ENCODE data around the gene XPR1.

Gene XPR1

DNA sequence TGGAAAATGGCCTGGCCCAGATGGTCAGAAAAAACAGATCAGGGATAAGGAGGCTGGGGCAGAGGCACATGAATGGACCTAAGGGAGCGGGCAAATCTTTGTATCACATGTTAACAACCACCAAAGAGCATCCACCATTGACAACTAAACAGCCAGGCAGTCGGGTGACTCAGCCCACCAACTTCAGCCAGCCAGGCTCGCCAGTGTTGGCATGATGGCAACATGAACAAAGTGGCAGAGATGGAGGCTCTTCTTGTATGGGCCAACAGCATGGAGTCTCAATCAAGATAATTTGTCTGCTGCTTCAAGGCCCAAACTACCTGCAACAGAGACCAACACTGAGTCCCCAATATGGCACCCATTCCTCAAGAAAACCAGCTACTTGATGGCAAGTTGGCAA is 264.3 kb downstream of the XPR1 start:
- DNase-seq: no peak

DNA sequence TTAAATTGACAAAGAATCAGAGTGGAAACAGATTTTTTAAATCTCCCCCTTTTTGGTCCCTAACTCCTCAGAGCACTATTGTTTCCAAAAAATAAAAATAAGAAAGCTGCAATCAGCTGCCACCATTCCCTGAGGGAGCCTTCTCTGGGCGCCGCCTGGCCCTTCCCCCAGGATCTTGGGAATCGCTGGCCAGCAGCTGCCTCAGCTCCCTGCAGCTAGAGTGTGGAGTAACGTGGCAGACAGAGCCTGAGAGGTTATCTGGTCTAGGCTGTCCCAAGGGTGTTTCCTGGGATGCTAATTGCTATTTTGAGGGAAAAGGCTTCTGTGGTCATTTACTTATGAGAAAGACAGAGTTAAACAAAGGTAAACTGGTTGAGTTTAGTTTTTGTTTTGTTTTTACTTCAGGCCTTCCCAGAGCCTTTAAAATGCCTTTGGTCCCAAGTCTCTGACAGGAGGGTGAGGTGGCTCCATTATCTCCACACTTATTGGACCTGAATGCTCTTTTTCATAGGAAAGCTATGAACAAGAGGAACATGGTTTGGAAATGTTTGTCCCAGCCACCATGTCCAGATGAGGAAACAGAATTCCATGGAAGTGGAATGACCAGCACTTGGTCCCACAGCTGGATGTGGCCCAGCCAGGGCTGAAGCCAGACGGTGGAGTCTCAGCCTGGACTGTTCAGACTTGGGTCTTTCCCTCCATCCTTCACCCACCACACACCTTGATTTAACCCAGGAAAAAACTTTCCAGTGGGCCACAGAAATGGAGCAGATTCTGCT is 266.8 kb downstream of the XPR1 start:
- DNase-seq: no peak

DNA sequence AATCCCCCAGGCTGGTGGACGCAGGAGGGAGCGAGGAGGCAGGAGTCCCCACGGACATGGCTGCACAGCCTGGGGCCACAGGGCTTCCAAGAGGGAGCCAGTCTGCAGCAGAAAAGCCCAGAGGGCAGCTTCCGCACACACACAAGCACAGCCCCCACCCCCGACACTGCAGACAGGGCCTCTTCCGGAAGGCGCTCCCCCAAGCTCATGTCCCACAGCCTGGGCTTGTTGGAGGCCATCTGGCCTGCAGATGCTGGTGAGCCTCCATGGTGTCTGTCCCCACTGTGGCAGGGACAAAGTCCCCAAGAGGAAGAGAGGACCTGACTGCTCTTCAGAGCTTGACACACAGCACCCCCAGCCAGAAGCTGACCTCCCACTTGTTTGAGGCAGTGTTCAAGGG is 267.4 kb downstream of the XPR1 start:
- DNase-seq: no peak

DNA sequence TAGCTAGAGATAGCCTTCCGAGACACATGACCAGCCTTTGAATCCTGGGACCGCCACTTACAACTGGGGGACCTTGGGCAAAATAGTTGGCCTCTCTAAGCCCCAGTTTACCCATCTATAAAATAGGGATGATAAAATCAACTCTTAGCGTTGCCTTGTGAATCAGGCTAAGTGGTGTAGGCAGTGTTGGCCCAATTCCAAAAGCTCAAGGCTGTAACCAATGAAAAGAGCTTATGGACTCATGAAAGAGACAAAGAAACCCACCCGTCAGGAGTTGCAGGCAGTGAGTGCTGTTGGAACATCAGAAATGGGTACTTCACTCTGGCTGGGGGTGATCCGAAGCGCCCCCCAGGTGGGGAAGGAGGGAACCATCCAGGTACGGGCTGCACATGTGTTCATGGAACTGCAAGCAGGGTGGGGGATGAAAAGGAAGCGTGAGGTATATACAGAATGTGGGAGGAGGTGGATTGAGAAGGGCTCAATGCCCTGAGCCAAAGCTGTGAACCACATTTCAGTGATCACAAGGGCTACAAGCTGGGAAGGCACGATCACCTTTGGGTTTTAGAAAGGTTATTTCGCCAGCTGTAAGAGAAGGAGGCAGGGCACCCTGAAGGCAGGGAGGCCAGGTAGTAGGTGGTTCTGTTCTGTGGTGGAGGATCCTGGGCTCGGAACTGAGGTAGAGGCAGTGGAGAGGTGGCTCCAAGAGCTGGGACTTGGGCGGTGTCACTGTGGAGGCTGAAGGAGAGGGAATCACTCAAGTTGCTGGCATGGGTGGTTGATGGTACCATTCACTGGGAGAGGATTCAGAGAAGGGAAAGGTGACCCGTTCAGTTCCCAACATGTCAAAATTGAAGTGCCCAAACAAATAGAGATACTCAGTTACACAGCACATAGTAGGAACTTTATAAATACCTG is 269.5 kb downstream of the XPR1 start:
- no peak for DNase-seq

DNA sequence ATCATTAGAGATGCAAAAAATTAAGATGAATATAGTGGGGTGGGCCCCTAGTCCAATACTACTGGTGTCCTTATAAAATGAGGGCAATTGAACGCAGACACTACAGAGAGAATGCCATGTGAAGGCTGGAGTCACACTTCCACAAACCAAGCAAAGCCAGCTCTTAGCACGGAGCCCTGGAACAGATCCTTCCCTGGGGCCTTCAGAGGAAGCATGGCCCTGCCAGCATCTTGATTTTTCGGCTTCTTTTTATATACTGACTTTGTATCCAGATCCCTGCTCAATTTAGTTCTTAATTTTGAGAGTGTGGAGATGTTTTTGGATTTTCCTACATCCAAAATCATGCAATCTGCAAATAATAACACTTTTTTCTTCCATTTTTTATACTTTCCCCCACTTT is 270.7 kb downstream of the XPR1 start:
- DNase-seq: no peak

DNA sequence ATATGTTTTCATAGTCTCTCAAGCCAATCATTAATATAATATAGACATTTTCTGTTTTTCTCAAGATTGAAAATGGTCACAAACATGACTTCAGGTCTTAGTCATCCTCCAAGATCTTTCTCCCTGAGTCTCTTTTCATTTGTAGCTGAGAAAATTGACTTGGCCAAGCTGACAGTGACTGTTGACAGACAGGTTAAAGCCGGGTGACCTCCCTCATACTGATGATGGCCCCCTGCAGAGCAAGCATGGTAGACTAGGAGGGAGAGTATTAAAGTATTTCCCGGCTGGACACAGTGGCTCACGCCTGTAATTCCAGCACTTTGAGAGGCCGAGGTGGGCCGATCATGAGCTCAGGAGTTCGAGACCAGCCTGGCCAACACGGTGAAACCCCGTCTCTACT is 274.1 kb downstream of the XPR1 start:
- DNase-seq: no peak

DNA sequence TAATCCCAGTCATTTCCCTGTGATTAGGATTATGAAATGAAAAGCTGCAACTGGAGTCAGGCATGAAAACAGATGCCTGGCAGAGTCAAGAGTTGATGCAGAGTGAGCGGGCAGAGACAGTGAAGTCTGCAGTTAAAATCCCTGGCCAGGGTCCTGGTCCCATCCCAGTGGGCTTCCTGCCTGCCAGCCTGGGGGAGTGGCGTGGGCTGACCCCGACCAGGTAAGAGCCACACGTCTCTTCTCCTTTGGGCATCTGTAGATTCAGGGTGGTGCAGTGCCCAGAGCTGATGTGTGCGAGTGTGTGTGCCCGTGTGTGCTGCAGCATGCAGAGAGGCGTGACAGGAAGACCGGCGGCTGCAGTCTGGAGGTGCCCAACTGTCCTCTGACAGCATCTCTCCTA is 274.7 kb downstream of the XPR1 start:
- DNase-seq: no peak

DNA sequence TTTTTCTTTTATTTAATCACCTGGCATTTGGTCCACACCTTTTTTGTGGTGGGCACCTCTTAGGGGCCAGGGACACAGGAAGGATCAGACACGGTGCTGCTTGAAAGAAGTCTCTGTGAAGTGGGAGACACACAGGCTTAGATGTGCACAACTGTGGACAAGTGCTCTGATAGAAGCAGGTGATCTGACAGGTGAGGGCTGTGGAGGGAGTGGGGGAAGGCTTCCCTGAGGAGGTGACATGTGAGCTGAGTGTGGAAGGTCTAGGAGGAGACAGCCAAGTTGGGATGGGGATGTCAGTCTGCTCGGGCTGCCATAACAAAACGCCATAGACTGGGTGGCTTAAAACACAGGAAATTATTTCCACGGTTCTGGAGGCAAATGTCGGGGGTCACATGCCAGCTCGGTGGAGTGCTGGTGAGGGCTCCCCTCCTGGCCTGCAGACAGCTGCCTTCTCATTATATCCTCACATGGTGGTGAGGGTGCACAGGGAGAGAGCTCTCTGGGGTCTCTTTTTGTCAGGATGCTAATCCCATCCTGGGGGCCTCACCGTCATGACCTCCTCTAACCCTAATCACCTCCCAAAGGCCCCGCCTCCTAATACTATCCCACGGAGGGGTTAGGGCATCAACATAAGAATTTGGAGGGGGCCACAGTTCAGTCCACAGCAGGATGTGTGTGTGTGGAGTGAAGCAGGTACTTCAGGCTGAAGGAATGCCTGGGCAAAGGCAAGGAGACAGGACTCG is 275.7 kb downstream of the XPR1 start:
- DNase-seq: no peak

DNA sequence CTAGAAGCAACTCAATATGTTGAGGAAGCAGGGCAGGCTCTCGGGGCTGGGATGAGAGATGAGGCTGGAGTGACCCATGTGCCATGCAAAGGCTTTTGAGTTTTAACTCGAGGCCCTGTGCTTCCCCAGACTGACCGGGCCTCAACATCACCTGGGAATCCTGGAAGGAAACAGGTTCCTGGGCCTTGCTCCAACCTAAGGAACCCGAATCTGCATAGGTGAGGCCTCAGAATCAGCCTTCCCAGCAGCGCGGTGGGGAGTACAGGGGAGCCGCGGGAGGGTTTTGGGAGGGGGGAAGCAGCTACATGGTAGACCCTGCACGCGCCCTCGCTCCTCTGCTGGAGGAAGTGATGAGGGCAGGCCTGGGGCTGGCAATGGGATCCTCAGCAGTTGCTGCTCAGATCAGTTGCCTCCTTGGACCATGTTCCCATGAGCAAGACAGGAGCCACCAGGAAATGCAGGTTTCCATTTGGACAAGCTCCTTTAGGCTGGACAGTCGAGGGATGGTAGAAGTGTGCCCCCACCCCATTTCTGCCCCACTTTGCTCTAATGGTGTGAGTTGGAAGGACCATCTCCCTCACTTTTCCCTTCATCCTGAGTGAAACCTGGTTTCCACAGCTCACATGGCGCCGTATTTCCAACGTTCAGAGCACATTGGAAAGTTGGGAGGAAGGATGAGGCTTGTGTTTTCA is 276.4 kb downstream of the XPR1 start:
- DNase-seq: no peak

DNA sequence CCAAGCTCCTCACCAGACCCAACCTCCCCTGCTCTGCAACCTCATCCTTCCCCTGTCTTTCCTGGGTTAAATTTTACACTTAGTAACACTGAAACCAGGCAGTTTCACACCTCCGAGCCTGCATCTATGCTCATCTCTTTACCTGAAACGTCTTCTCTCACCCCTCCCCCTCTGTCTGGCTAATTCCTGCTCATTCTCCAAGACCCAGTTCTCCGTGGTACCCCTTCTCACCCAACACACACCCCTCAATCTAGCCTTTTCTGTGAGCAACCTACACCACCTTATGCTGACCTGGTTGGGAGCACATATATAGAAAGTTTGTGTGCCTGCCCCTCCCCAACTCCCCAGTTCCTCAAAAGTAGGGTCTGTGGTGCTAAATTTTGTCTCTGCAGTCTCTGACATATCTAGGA is 277.2 kb downstream of the XPR1 start:
- DNase-seq: no peak

DNA sequence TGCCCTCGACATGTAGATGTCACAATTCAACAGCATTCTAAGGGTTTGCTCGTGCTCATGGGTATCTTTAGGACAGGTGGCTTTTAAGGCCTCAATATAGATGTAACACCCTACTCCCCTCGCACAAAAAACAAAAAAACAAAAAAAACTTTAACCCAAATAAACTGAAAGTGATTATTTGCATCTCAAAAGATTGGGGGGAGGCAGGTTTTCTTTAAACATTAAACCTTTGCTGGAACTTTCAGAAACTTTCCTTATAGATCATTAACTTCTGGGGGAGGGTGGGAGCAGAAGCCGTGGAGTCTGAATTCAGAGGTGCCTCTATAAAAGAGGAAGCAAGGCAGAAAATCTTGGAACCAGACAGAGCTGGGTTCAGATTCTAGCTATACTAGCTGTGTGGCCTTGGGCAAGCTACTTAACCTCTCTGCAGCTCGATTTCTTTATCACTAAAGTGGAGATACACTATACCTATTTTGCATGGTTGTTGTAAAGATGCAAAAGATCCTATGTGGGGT is 277.7 kb downstream of the XPR1 start:
- no peak for DNase-seq

DNA sequence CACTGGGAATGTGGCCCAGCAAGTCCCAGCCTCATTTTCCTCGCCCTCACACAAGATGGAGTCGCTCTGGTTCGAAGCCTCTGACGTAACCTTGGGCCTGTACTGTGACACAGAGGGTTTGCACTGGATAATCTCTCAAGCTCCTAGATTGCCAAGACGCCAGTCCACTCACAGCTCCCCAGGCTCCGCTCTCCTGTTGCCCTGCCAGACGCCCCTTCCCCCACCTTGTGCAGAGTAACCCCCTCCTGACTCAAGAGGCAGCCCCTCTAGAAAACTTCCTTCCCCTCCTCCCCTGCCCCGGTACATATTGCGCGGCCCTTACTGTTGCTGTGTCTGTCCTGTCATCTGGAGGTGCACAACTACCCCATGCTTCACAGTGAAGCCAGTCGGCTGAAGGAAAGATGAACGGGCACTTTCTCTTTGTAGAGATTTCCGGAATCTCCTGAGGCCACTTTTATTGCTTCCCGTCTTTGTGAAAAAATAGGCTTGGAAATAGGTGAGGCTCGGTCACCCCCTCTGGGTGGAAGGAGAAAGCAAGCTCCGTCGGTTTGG is 279.9 kb downstream of the XPR1 start:
- DNase-seq: no peak

DNA sequence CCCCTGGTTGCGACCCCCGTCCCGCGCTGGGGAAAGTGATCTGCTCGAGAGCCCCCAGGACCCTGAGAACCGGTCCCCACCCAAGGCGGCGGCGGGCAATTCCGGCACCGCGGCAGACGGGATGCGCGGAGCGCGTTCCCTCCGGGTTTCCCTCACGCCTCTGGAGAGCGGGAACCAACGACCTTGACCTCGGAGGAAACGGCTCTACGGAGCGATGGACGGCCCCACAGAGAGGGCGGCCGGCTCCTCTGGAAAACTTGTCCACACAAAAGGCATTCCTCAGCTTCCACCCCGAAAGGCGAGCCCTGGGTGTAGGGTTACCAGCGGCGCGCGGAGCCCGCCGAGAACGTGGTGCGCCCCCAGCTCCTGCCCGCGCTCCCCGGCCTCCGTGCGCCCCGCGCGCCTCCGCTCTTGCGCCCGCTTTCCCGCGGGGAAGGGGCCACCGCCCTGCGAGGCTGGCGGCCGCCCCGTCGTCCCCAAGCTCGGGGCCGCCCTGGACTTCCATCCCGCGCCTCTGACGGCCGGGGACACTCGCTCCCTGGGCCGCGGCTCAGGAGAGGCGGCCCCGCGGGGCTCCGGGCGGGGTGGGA is 280.5 kb downstream of the XPR1 start:
- no peak for DNase-seq

DNA sequence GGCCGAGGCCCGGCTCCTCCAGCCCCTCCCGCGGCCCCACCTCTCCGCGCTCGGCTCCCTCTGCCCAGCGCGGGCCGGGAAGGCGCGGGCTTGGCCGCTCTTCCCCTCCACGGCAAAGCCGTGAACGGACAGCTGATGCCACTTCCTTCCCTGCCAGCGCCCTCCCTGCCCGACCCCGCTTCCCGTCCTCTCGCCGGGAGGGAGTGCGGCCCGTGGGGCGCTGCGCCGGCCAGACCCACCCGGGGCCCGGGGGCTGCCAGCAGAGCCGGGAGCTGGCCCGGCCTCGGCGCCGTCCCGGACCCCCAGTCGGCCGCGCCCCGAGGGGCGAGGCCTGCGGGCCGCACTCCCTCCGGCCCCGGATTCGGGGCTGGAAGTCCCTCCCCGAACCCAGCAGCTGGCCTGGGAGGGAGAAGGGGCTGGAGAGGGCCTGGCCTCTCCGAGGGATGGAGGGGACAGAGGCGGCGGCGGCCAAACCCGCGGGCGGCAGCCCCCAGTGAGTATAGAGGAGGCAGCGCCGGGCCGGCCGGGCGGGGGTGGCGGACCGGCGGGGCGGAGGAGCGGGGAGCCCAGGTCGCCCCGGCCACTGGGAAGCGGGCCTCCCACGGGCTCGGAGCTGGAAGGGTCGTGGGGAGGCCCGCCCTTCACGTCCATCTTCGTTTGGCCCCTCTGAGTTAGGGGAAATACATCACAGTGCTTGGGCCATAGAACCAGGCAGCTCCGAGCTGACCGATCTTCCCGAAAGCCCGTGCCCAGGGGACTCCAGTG is 281.2 kb downstream of the XPR1 start, which contains the start of gene KIAA1614:
Gene KIAA1614, plus strand, starts transcription at position 97 of the 765 bp plus-strand sequence. Its CDS starts 347 bp downstream, at position 444.
- DNase-seq: no peak

DNA sequence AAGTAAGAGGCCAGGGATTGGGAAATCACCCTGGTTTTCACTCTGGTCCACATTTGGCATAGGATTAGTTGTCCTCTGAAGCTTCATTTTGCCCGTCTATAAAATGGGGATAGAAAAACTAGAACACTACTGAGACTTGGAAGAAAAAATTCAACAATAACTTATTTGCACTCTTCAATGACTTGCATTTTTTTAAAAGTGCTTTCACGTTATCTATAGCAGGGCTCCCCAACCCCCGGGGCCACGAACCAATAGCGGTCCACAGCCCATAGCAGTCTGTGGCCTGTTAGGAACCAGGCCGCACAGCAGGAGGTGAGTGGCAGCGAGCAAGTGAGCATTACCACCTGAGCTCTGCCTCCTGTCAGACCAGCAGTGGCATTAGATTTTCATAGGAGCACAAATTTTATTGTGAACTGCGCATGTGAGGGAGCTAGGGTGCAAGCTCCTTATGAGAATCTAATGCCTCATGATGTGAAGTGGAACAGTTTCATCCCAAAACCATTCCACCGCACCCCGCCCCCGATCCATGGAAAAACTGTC is 283.7 kb downstream of the XPR1 start:
- DNase-seq: no peak

DNA sequence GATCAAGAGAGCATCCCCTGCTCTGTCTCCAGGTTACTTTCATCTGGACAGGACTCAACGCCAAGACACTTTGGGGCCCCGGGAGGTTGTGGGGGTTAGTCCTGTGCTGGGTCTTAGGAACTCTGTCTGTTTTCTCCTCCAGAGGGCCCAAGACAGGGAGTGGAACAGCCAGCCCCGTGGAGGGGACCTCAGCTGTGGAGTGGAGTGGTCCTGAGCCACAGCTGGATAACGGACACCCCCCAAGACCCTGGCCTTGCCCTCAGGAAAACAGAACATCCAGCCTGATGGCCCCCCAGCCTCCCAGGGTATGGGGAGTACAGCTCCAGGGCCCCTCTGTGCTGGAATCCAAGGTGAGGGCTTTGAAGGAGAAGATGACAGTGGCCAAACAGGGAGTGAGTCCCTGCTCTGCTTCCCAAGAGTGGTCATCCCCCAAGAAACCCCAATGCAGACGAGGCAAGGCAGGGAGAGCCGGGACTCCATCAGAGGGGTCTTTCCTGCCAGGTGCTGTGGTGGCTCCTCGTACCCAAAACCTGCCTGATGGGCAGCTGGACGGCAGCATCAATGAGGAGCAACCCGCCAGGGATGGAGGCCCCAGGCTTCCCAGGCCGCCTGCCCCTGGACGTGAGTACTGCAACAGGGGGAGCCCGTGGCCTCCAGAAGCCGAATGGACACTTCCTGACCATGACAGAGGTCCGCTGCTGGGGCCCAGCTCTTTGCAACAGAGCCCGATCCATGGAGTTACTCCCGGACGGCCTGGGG is 284.4 kb downstream of the XPR1 start:
- DNase-seq: no peak

DNA sequence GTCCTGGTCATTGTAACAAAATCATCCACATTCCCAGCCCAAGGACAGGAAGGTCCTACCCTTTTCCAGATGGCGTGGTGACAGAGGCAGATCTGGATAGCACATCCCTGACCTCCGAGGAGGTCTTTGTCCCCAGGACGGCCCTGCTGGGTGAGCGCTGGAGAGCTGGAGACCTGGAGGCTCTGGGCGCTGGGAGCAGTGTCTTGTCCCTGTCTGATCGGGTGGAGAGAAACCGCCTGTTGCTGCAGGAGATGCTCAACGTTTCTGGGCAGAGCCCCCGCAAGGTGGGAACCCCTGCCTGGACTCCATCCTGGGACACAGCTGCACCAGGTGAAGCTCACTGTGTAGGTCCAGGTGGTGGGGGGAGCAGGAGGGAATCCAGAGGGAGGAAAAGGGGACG is 284.9 kb downstream of the XPR1 start:
- DNase-seq: no peak

DNA sequence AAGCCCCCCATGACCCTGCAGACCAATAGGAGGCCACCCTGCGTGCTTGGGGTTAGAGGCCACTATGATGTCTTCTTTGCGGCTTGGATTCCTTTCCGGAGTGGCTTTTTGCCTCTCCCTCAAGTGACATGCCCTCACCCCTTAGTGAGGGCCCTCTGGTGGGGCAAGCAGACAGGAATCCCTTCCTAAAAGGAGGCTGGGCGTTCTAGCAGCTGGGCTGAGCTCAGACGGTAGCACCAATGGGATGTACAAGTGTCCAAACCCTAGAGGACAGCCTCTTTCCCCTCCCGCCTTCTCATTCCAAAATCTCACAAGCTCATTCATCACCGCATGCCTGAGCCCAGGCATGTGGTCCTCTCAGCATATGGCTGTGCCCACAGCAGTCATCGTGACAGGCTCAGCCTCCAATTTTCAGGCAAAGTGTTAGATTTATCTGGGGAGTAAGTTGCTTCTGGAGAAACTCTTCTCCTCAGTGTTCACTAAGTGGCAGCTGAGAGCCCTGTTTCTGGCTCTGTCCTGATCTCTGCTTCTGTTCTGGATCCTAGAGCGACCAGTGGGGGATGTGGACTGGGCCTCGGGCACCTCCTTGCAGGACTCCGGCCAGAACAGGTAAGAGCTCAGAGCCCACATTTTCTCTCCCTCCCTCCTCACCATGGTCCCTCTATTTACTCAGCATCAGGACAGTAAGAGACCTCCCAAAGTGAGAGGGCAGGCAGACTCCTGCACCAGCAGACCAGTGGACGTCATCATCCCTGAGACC is 285.7 kb downstream of the XPR1 start:
- no peak for DNase-seq

DNA sequence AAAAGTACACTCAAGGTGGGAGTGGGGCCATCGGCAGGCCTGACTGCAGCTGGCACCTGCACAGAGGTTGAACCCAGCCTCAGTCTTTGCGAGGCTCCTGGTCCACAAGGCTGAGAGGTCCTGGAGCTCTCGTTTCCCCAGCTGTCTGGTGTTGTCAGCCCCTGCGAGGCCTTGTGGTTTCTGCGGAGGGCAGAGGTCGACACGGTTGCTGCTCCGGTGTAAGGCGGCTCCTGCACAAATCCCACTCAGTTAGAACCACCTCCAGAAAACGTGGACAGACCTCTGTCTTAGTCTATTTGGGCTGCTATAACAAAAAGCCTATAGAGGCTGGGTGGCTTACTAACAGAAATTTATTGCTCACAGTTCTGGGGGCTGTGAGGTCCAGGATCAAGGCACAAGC is 286.7 kb downstream of the XPR1 start:
- no peak for DNase-seq
